ENCODE data around the gene FSD1L.

FSD1L gene

GRCh38 chr9:105458404-105458803 is 10.6 kb downstream of the FSD1L start:
- no peak overlapping the region for H3K9ac ChIP-seq (ENCODE audit: low read length)
- H3K4me3 ChIP-seq (ENCODE audit: low read length), result no peak overlapping the region
- TF ChIP-seq EZH2phosphoT487 (IDR thresholded peaks at IDR 0.05; ENCODE audit: low read depth), result no peak
- no peak for TF ChIP-seq CTCF (IDR thresholded peaks at IDR 0.05; ENCODE audit: low read depth, low read length)
- H3K36me3 ChIP-seq (replicated peaks; ENCODE audit: low read depth, low read length), result peaks cover 19% of the 10 kb centered on the region
- no peak overlapping the region for H3K4me2 ChIP-seq (ENCODE audit: low read length)
- H3K9me3 ChIP-seq (ENCODE audit: insufficient read depth, low read length), result peaks cover 6% of the 10 kb centered on the region; the same call in 1 of the 2 replicates
- H2AFZ ChIP-seq (ENCODE audit: low read depth, low read length), result no peak overlapping the region
- H3K27ac ChIP-seq (ENCODE audit: low read length), result no peak overlapping the region
- peaks cover 51% of the 10 kb centered on the region for H3K79me2 ChIP-seq (ENCODE audit: low read length)
- peaks cover 6% of the 10 kb centered on the region; the same call in 1 of the 2 replicates for H3K4me1 ChIP-seq (ENCODE audit: low read length)
- H3K27me3 ChIP-seq (ENCODE audit: low read depth, low read length), result no peaks in the 10 kb centered on the region
- no peaks in the 10 kb centered on the region for H4K20me1 ChIP-seq (ENCODE audit: insufficient read depth, low read length)

GRCh38 chr9:105459336-105459735 is 11.5 kb downstream of the FSD1L start:
- no peak overlapping the region for H3K4me2 ChIP-seq (ENCODE audit: low read length)
- H3K4me3 ChIP-seq (ENCODE audit: low read length), result no peak overlapping the region
- H3K36me3 ChIP-seq (replicated peaks; ENCODE audit: low read depth, low read length), result peaks cover 24% of the 10 kb centered on the region
- no peak overlapping the region for H2AFZ ChIP-seq (ENCODE audit: low read depth, low read length)
- H4K20me1 ChIP-seq (ENCODE audit: insufficient read depth, low read length), result no peaks in the 10 kb centered on the region
- H3K4me1 ChIP-seq (ENCODE audit: low read length), result peaks cover 6% of the 10 kb centered on the region; the same call in 1 of the 2 replicates
- peaks cover 51% of the 10 kb centered on the region for H3K79me2 ChIP-seq (ENCODE audit: low read length)
- H3K27me3 ChIP-seq (ENCODE audit: low read depth, low read length), result no peaks in the 10 kb centered on the region
- peaks cover 6% of the 10 kb centered on the region; the same call in 1 of the 2 replicates for H3K9me3 ChIP-seq (ENCODE audit: insufficient read depth, low read length)
- no peak overlapping the region for H3K27ac ChIP-seq (ENCODE audit: low read length)
- no peak overlapping the region for H3K9ac ChIP-seq (ENCODE audit: low read length)
- TF ChIP-seq CTCF (IDR thresholded peaks at IDR 0.05; ENCODE audit: low read depth, low read length) (no peak), EZH2phosphoT487 (IDR thresholded peaks at IDR 0.05; ENCODE audit: low read depth) (no peak)

- no peak overlapping the region for H2AFZ ChIP-seq (ENCODE audit: low read depth, low read length)
- H3K27me3 ChIP-seq (ENCODE audit: low read depth, low read length), result no peaks in the 10 kb centered on the region
- H3K4me2 ChIP-seq (ENCODE audit: low read length), result no peak overlapping the region
- H3K4me3 ChIP-seq (ENCODE audit: low read length), result no peak overlapping the region
- H3K79me2 ChIP-seq (ENCODE audit: low read length), result no peaks in the 10 kb centered on the region
- H3K27ac ChIP-seq (ENCODE audit: low read length), result no peak overlapping the region
- H3K9me3 ChIP-seq (ENCODE audit: insufficient read depth, low read length), result no peaks in the 10 kb centered on the region
- H4K20me1 ChIP-seq (ENCODE audit: insufficient read depth, low read length), result no peaks in the 10 kb centered on the region
- TF ChIP-seq EZH2phosphoT487 (IDR thresholded peaks at IDR 0.05; ENCODE audit: low read depth) (no peak), CTCF (IDR thresholded peaks at IDR 0.05; ENCODE audit: low read depth, low read length) (no peak)
- no peaks in the 10 kb centered on the region for H3K4me1 ChIP-seq (ENCODE audit: low read length)
- H3K9ac ChIP-seq (ENCODE audit: low read length), result no peak overlapping the region
- peaks cover 37% of the 10 kb centered on the region for H3K36me3 ChIP-seq (replicated peaks; ENCODE audit: low read depth, low read length)
Observed at GRCh38 chr9:105466898-105467455, 19.1 kb downstream of the FSD1L start.

GRCh38 chr9:105468875-105469274 is 21.0 kb downstream of the FSD1L start:
- H3K27me3 ChIP-seq (ENCODE audit: low read depth, low read length), result no peaks in the 10 kb centered on the region
- no peak overlapping the region for H2AFZ ChIP-seq (ENCODE audit: low read depth, low read length)
- H3K4me2 ChIP-seq (ENCODE audit: low read length), result no peak overlapping the region
- H3K27ac ChIP-seq (ENCODE audit: low read length), result no peak overlapping the region
- no peak overlapping the region for H3K4me3 ChIP-seq (ENCODE audit: low read length)
- no peaks in the 10 kb centered on the region for H3K4me1 ChIP-seq (ENCODE audit: low read length)
- H4K20me1 ChIP-seq (ENCODE audit: insufficient read depth, low read length), result no peaks in the 10 kb centered on the region
- H3K9ac ChIP-seq (ENCODE audit: low read length), result no peak overlapping the region
- no peaks in the 10 kb centered on the region for H3K79me2 ChIP-seq (ENCODE audit: low read length)
- peaks cover 39% of the 10 kb centered on the region for H3K36me3 ChIP-seq (replicated peaks; ENCODE audit: low read depth, low read length)
- TF ChIP-seq CTCF (IDR thresholded peaks at IDR 0.05; ENCODE audit: low read depth, low read length) (no peak), EZH2phosphoT487 (IDR thresholded peaks at IDR 0.05; ENCODE audit: low read depth) (no peak)
- H3K9me3 ChIP-seq (ENCODE audit: insufficient read depth, low read length), result no peaks in the 10 kb centered on the region

All from OCI-LY3 (cell line).